ENCODE results near the gene PTPRCAP.

Gene PTPRCAP

GRCh38 chr11:67449116-67449844, 11.8 kb upstream of the PTPRCAP start:
- Histone ChIP-seq H3K4me1 (ENCODE audit: control insufficient read depth, insufficient read depth, low read length) (no peaks in the 10 kb centered on the region), H3K36me3 (ENCODE audit: control insufficient read depth, insufficient read depth, low read length, severe bottlenecking) (no peaks in the 10 kb centered on the region), H3K9me3 (ENCODE audit: control insufficient read depth, low read length) (no peaks in the 10 kb centered on the region), H3K27me3 (replicated peaks; ENCODE audit: control insufficient read depth, insufficient read depth, low read length) (no peaks in the 10 kb centered on the region), H3K9ac (ENCODE audit: low read length) (no peak overlapping the region), H3K4me3 (ENCODE audit: low read length) (no peak overlapping the region)
- no peak for DNase-seq (ENCODE audit: low read depth)

GRCh38 chr11:67448220-67448609, 10.7 kb upstream of the PTPRCAP start:
- Histone ChIP-seq H3K27me3 (replicated peaks; ENCODE audit: control insufficient read depth, insufficient read depth, low read length) (no peaks in the 10 kb centered on the region), H3K4me1 (ENCODE audit: control insufficient read depth, insufficient read depth, low read length) (no peaks in the 10 kb centered on the region), H3K9me3 (ENCODE audit: control insufficient read depth, low read length) (no peaks in the 10 kb centered on the region), H3K4me3 (ENCODE audit: low read length) (no peak overlapping the region), H3K36me3 (ENCODE audit: control insufficient read depth, insufficient read depth, low read length, severe bottlenecking) (no peaks in the 10 kb centered on the region), H3K9ac (ENCODE audit: low read length) (no peak overlapping the region)
- DNase-seq (ENCODE audit: low read depth), result no peak

GRCh38 chr11:67445515-67445914, 8.0 kb upstream of the PTPRCAP start:
- DNase-seq (ENCODE audit: low read depth), result no peak
- H3K9me3 ChIP-seq (ENCODE audit: control insufficient read depth, low read length), result no peaks in the 10 kb centered on the region
- no peaks in the 10 kb centered on the region for H3K27me3 ChIP-seq (replicated peaks; ENCODE audit: control insufficient read depth, insufficient read depth, low read length)

DNA sequence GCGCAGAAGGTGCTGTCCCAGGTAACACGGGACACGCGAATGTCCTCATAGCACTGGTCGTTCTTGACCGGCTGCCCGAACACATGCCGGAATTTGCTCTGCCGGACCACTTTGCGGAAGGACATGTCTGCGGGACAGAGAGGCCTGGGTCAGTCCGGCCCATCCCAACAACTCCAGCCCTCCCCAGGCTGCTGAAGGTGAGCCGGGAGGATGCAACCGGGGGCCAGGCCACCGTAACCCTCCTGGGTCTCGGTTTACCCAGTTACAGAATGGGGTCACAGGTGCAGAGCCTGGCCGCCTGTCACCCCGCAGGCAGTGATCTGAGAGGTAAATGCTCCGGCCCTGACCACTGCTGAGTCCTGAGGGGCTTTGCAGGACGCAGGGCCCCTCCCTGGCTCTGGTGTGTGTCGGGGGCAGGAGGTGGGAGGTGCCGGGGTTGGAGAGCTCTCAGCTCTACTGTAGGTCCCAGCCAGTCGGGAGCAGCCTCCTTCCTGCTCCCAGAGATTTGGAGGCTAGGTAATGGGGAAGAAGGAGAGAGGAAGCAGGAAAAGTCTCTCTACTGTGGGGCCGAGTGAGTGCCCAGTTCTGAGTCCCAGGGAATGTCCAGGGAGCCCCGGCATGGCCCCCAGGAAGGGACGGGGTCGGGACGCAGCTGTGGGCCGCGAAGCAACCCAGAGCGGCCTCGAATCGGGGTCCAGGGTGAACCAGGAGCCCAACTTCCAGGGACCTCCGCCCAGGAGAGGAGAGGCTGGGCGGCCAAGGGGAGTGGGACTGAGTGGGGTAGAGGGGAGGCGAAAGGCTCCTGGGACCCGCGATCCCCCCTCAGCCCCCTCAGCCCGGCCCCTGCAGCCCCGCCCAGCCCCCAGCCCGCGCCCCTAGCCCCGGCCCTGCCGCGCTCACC, 5.3 kb upstream of the PTPRCAP start:
- Histone ChIP-seq H3K4me1 (ENCODE audit: control insufficient read depth, insufficient read depth, low read length) (peaks cover 19% of the 10 kb centered on the region), H3K9me3 (ENCODE audit: control insufficient read depth, low read length) (no peaks in the 10 kb centered on the region), H3K4me3 (ENCODE audit: low read length) (peak overlapping the region; percentile 91), H3K27me3 (replicated peaks; ENCODE audit: control insufficient read depth, insufficient read depth, low read length) (no peaks in the 10 kb centered on the region), H3K9ac (ENCODE audit: low read length) (peak overlapping the region; percentile 95), H3K36me3 (ENCODE audit: control insufficient read depth, insufficient read depth, low read length, severe bottlenecking) (peaks cover 23% of the 10 kb centered on the region)
- no peak for DNase-seq (ENCODE audit: low read depth)

More at GRCh38 chr11:67445515-67445914, 8.0 kb upstream of the PTPRCAP start:
- no peak overlapping the region for H3K9ac ChIP-seq (ENCODE audit: low read length)
- H3K4me3 ChIP-seq (ENCODE audit: low read length), result no peak overlapping the region
- H3K4me1 ChIP-seq (ENCODE audit: control insufficient read depth, insufficient read depth, low read length), result peaks cover 10% of the 10 kb centered on the region
- peaks cover 7% of the 10 kb centered on the region for H3K36me3 ChIP-seq (ENCODE audit: control insufficient read depth, insufficient read depth, low read length, severe bottlenecking)

GRCh38 chr11:67441731-67442351, 4.4 kb upstream of the PTPRCAP start:
- Histone ChIP-seq H3K4me1 (ENCODE audit: control insufficient read depth, insufficient read depth, low read length) (peaks cover 19% of the 10 kb centered on the region), H3K9ac (ENCODE audit: low read length) (peak overlapping the region; percentile 95), H3K36me3 (ENCODE audit: control insufficient read depth, insufficient read depth, low read length, severe bottlenecking) (peaks cover 25% of the 10 kb centered on the region), H3K4me3 (ENCODE audit: low read length) (peak overlapping the region; percentile 91), H3K27me3 (replicated peaks; ENCODE audit: control insufficient read depth, insufficient read depth, low read length) (no peaks in the 10 kb centered on the region), H3K9me3 (ENCODE audit: control insufficient read depth, low read length) (no peaks in the 10 kb centered on the region)
- no peak for DNase-seq (ENCODE audit: low read depth)

DNA sequence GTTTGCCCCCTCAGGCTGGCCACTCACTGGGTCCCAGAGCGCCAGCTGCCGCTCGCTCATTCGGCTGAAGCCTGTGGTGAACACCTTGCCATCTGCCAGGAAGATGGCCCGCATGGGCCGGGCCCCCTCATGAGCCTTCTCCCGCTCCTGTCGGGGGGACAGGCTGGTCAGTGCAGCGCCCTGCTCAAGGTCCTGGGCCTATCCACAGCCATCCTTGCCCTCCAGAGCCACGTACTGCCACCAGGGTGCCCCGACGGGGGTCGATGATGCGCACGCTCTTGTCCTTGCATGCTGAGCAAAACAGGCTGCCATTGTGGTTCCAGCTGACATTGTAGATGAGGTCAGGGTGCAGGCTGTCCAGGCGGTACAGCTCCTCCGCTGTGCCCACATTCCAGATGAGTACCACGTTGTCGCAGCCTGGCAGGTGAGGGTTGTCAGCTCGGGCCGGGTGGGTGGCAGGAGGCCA, 3.6 kb upstream of the PTPRCAP start:
- DNase-seq (ENCODE audit: low read depth), result no peak
- Histone ChIP-seq H3K36me3 (ENCODE audit: control insufficient read depth, insufficient read depth, low read length, severe bottlenecking) (peaks cover 25% of the 10 kb centered on the region), H3K27me3 (replicated peaks; ENCODE audit: control insufficient read depth, insufficient read depth, low read length) (no peaks in the 10 kb centered on the region), H3K4me3 (ENCODE audit: low read length) (no peak overlapping the region), H3K9ac (ENCODE audit: low read length) (no peak overlapping the region), H3K9me3 (ENCODE audit: control insufficient read depth, low read length) (no peaks in the 10 kb centered on the region), H3K4me1 (ENCODE audit: control insufficient read depth, insufficient read depth, low read length) (peaks cover 19% of the 10 kb centered on the region)

DNA sequence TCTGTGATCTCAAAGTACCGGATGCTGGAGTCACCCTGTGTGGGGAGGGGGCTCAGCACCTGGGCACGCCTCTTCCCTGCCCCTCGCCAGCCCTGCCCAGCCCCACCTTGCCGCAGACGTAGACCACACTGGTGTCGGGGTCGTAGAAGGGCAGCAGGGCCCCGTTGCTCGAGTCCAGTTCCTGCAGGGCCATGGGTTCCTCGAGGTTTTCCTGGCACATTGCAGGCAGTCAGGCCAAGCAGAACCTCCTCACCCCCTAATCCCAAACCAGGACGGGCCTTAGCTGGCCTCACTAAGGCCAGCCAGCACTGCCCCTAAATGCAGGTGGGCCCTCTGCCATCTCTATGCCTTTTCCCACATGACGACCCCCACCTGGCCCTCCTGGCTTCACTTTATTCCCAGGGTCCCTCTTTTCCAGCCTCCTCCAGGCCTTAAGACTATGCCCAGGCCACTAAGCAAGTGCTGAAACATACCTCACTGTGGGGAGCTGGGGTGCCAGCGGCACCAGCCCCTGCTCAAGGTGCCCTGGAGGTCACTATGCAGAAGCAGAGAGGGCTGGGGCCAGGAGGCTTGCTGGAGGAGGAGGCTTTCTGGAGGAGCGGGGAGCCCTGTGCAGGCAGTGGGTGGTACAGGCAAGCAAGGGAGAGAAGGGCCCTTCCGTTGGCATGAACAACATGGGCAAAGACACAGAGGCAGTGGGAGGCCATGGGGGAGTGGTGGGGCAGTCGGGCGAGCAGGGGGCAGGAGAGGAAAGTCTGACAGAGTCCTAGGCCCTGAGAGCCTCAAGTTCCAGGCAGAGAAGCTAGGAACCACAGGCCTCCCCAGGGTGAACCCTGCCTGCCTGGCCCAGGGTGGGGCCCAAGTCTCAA, 3.0 kb upstream of the PTPRCAP start:
- H3K4me3 ChIP-seq (ENCODE audit: low read length), result no peak overlapping the region
- no peak for DNase-seq (ENCODE audit: low read depth)
- peaks cover 28% of the 10 kb centered on the region for H3K36me3 ChIP-seq (ENCODE audit: control insufficient read depth, insufficient read depth, low read length, severe bottlenecking)
- no peaks in the 10 kb centered on the region for H3K9me3 ChIP-seq (ENCODE audit: control insufficient read depth, low read length)
- H3K27me3 ChIP-seq (replicated peaks; ENCODE audit: control insufficient read depth, insufficient read depth, low read length), result no peaks in the 10 kb centered on the region
- peaks cover 19% of the 10 kb centered on the region for H3K4me1 ChIP-seq (ENCODE audit: control insufficient read depth, insufficient read depth, low read length)
- no peak overlapping the region for H3K9ac ChIP-seq (ENCODE audit: low read length)

- H3K36me3 ChIP-seq (ENCODE audit: control insufficient read depth, insufficient read depth, low read length, severe bottlenecking), result peaks cover 35% of the 10 kb centered on the region
- peaks cover 19% of the 10 kb centered on the region for H3K4me1 ChIP-seq (ENCODE audit: control insufficient read depth, insufficient read depth, low read length)
- DNase-seq (ENCODE audit: low read depth), result peak; percentile 22
- H3K4me3 ChIP-seq (ENCODE audit: low read length), result no peak overlapping the region
- H3K9ac ChIP-seq (ENCODE audit: low read length), result peak overlapping the region; percentile 50
- no peaks in the 10 kb centered on the region for H3K9me3 ChIP-seq (ENCODE audit: control insufficient read depth, low read length)
- H3K27me3 ChIP-seq (replicated peaks; ENCODE audit: control insufficient read depth, insufficient read depth, low read length), result no peaks in the 10 kb centered on the region
Measured at GRCh38 chr11:67439321-67440228, 2.1 kb upstream of the PTPRCAP start.

DNA sequence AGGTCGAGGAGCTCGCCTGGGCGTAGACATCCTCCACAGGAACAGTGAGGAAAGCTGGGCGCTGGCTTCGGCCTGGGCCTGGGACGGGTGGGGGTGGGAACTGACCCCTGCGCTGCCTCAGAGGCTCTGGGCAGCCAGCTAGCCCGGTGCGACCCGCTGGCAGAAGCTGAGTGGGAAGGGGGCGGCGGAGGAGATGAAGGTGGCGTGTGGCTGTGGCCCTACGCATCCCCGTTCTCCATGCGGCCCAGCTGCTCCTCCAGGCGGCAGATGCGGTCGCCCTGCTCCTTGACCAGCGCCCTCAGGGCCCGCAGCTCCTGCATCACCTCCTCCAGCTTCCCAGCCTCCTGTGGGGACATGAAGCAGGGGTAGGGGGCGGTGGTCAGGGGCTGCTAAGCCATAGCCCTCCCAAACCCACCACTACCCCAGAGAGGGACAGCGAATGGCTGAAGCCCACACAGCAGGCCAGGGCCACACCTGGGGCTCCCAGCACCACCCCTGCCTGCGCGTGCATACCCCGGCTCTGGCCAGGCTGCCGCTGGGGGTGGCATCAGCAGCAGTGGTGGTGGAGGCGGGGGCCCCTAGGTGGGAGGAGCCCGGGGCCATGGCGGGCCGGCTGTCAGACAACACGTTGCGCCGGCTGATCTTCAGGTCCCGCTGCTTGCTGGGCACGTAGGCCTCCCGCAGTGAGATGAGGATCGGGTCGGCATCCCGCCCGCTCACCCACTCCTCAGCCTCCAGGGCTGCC, 848 bp upstream of the PTPRCAP start:
- DNase-seq (ENCODE audit: low read depth), result no peak
- no peaks in the 10 kb centered on the region for H3K9me3 ChIP-seq (ENCODE audit: control insufficient read depth, low read length)
- peaks cover 48% of the 10 kb centered on the region for H3K36me3 ChIP-seq (ENCODE audit: control insufficient read depth, insufficient read depth, low read length, severe bottlenecking)

More for the DNA sequence above, 848 bp upstream of the PTPRCAP start:
- Histone ChIP-seq H3K27me3 (replicated peaks; ENCODE audit: control insufficient read depth, insufficient read depth, low read length) (no peaks in the 10 kb centered on the region), H3K4me3 (ENCODE audit: low read length) (no peak overlapping the region), H3K9ac (ENCODE audit: low read length) (no peak overlapping the region), H3K4me1 (ENCODE audit: control insufficient read depth, insufficient read depth, low read length) (peaks cover 19% of the 10 kb centered on the region)

Measured in adipocyte (in vitro differentiated cells).